Nephron progenitor cell (in vitro differentiated cells): Measurements from ENCODE around the gene TIGD3.

Source experiments
- DNase-seq: peaks from one replicate; pipeline ENCODE4 v3.0.0; 2021
- H3K27ac Mint-ChIP-seq: 2 replicates; pipeline ENCODE4 v1.8.0; 2021; ENCODE audit warnings: mild to moderate bottlenecking, moderate library complexity, mixed read lengths
- H3K27me3 Mint-ChIP-seq: 2 replicates; pipeline ENCODE4 v1.8.0; 2021; ENCODE audit warnings: mild to moderate bottlenecking, low read depth, mixed read lengths; ENCODE audit not compliant: poor library complexity
- H3K36me3 Mint-ChIP-seq: 2 replicates; pipeline ENCODE4 v1.8.0; 2021; ENCODE audit warnings: low read depth, mixed read lengths
- H3K4me1 Mint-ChIP-seq: 2 replicates; pipeline ENCODE4 v1.8.0; 2021; ENCODE audit warnings: mixed read lengths
- H3K4me3 Mint-ChIP-seq: 2 replicates; pipeline ENCODE4 v1.8.0; 2021; ENCODE audit warnings: mild to moderate bottlenecking, moderate library complexity, mixed read lengths
- H3K9me3 Mint-ChIP-seq: 2 replicates; pipeline ENCODE4 v1.8.0; 2021; ENCODE audit warnings: mild to moderate bottlenecking, moderate library complexity, mixed read lengths
- TF ChIP-seq, protein P1 (sequence below): fragments of 200-600 bp; sonication (generic); IDR thresholded peaks from 2 replicates; pipeline ENCODE4 v1.5.0; 2021; ENCODE audit warnings: antibody characterized with exemption

TIGD3 gene

DNA sequence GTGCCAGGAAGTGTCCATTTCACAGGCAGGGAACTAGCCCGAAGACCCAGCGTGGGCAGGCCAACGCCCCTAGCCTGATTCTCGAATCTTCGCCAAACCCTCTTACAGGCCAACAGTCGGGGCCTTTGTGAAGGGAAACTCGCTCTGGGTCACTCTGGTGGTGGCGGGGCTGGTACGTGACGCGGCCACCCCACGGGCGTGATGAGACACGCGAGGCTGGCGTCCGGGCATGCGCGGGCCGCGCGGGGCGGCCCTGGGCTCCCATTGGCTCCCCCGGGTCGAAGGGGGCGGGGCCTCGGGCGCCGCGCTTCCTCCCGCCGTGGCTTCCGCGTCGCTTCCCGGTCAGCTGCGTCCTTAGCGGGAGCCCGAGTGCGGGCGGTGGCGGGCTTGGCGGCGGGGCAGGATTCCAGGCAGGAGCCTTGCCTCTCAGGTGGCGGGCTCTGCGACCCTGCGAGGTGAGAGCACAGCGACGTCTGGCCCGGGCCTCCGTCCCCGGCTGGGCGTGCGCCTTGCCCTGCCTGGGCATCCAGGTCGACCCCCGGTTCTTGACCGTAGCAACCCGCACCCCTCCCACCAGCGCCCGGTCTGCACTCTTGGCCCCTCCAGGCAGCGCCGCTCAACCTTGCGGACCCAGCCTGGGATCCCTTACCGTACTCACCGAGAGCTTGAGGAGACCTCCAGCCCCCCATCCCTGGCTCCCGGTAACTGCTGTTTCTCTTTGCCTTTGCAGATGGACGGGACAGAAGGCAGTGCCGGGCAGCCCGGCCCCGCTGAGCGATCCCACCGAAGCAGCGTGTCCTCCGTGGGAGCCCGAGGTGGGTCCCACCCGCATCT, 32.0 kb downstream of the TIGD3 start, which contains the start of gene FRMD8:
FRMD8 (plus strand) TSS at position 331 of the 834 bp plus-strand sequence; CDS start at position 731, 400 bp downstream.
- no peak within 1 kb of the TSS for H3K27ac Mint-ChIP-seq
- peak within 1 kb of the TSS; percentile 87 for H3K4me3 Mint-ChIP-seq
- DNase-seq, result peak; percentile 92
- TF ChIP-seq, protein P1, sequence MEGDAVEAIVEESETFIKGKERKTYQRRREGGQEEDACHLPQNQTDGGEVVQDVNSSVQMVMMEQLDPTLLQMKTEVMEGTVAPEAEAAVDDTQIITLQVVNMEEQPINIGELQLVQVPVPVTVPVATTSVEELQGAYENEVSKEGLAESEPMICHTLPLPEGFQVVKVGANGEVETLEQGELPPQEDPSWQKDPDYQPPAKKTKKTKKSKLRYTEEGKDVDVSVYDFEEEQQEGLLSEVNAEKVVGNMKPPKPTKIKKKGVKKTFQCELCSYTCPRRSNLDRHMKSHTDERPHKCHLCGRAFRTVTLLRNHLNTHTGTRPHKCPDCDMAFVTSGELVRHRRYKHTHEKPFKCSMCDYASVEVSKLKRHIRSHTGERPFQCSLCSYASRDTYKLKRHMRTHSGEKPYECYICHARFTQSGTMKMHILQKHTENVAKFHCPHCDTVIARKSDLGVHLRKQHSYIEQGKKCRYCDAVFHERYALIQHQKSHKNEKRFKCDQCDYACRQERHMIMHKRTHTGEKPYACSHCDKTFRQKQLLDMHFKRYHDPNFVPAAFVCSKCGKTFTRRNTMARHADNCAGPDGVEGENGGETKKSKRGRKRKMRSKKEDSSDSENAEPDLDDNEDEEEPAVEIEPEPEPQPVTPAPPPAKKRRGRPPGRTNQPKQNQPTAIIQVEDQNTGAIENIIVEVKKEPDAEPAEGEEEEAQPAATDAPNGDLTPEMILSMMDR, result no peak
- no peaks in the 10 kb centered on the region for H3K36me3 Mint-ChIP-seq
- no peaks in the 10 kb centered on the region for H3K9me3 Mint-ChIP-seq
- peaks cover 3% of the 10 kb centered on the region for H3K27me3 Mint-ChIP-seq
- peaks cover 69% of the 10 kb centered on the region for H3K4me1 Mint-ChIP-seq

DNA sequence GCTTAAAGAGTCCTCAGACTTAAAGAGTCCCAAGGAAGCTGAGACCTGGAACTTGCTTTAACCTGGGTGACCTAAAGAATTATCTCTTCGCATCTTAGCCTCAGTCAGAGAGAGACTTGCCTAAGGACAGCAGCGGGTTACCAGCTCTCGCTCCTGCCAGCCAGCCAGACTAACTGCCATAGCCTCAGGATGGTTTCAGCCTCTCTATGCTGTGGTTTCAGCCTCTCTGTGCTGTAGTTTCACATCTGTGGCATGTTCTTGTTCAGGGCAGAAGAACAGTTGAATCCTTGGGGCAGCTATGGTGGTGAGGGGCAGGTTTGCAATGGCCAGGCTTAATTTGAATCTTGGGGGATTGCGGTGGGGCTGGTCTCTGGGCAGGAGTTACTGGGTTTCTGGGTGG, 34.2 kb downstream of the TIGD3 start:
- Mint-ChIP-seq H3K4me3 (peak overlapping the region; percentile 48), H3K36me3 (no peaks in the 10 kb centered on the region), H3K4me1 (peaks cover 62% of the 10 kb centered on the region), H3K9me3 (no peaks in the 10 kb centered on the region), H3K27me3 (peaks cover 3% of the 10 kb centered on the region), H3K27ac (no peak overlapping the region)
- no peak for DNase-seq
- TF ChIP-seq, protein P1, result no peak

- peaks cover 54% of the 10 kb centered on the region for H3K4me1 Mint-ChIP-seq
- H3K9me3 Mint-ChIP-seq, result no peaks in the 10 kb centered on the region
- peak overlapping the region; percentile 8 for H3K4me3 Mint-ChIP-seq
- TF ChIP-seq, protein P1, result no peak
- peak overlapping the region; percentile 71 for H3K27ac Mint-ChIP-seq
- peaks cover 3% of the 10 kb centered on the region for H3K27me3 Mint-ChIP-seq
- H3K36me3 Mint-ChIP-seq, result no peaks in the 10 kb centered on the region
- no peak for DNase-seq
These were observed 34.9 kb downstream of the TIGD3 start for GRCh38 chr11:65389294-65389980.

DNA sequence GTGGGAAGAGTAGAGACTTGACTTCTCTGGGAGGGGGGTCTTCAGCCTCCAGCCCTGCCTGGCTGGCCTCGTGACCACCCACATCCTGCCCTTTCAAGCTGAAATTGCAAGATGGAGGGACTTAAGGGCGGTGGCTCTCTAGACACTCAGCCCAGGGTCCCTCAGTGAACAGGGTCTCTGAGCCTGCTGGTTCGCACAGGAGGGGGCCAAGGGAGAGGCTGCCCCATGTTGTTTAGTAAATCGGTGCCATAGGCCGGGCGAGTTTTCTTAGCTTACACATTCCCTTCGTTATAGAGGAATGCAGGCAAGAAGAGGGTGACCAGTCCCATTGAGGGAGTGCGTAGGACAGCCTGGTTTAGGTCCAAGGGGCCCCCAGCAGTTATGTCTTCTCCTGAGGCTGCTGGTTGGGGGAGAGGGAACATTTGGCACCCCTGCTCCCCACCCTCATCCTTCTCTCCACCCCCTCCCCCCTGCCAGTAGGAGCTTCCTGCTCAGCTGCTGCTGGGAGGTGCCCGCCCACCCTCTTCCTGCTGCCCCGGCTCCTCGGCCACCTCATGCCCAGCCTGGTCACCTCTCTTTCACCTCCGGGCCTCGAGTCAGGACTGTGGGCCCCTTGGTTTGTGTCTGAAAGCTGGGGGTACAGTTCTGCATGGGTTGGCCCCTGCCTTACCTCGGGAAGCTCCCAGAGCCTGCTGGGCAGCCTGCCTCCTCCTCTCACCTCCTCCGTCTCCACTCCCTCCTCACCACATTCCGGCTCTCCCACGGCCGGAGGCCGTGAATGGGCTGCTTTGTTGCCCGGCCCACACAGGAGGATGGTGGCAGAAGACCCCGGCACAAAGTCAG, 35.8 kb downstream of the TIGD3 start:
- Mint-ChIP-seq H3K27me3 (no peaks in the 10 kb centered on the region), H3K4me3 (peak overlapping the region; percentile 8), H3K9me3 (no peaks in the 10 kb centered on the region), H3K4me1 (peaks cover 49% of the 10 kb centered on the region), H3K36me3 (no peaks in the 10 kb centered on the region), H3K27ac (peak overlapping the region; percentile 71)
- DNase-seq, result no peak
- TF ChIP-seq, protein P1, result no peak

- Mint-ChIP-seq H3K36me3 (no peaks in the 10 kb centered on the region), H3K27ac (peak overlapping the region; percentile 22), H3K4me1 (peaks cover 49% of the 10 kb centered on the region), H3K27me3 (no peaks in the 10 kb centered on the region), H3K9me3 (no peaks in the 10 kb centered on the region), H3K4me3 (no peak overlapping the region)
- TF ChIP-seq, protein P1, result no peak
- DNase-seq, result no peak
These were observed 36.4 kb downstream of the TIGD3 start for GRCh38 chr11:65390996-65391395.
